Endothelial cell (in vitro differentiated cells): ENCODE measurements around the gene TSKS. TPM values are rescaled to one million over a fixed set of nuclear protein-coding genes. Genes with fewer than 3 reads are reported as not detected.
A peak's percentile ranks its signal among the peaks of the same experiment; 100 is the strongest.

Experiments
- DNase-seq: peaks from one replicate; pipeline ENCODE4 v3.0.0; 2021; ENCODE audit warnings: low spot score
- H3K27ac Mint-ChIP-seq: one replicate; pipeline ENCODE4 v1.8.0; 2021; ENCODE audit warnings: mixed read lengths, inconsistent platforms; ENCODE audit not compliant: unreplicated experiment
- H3K27me3 Mint-ChIP-seq: one replicate; pipeline ENCODE4 v1.8.0; 2021; ENCODE audit warnings: mild to moderate bottlenecking, moderate library complexity, mixed read lengths, inconsistent platforms; ENCODE audit not compliant: unreplicated experiment
- H3K36me3 Mint-ChIP-seq: one replicate; pipeline ENCODE4 v1.8.0; 2021; ENCODE audit warnings: mild to moderate bottlenecking, low read depth, mixed read lengths, inconsistent platforms; ENCODE audit not compliant: unreplicated experiment
- H3K4me1 Mint-ChIP-seq: one replicate; pipeline ENCODE4 v1.8.0; 2021; ENCODE audit warnings: mild to moderate bottlenecking, mixed read lengths, inconsistent platforms; ENCODE audit not compliant: unreplicated experiment
- H3K4me3 Mint-ChIP-seq: one replicate; pipeline ENCODE4 v1.8.0; 2021; ENCODE audit warnings: mild to moderate bottlenecking, mixed read lengths, inconsistent platforms; ENCODE audit not compliant: unreplicated experiment
- H3K9me3 Mint-ChIP-seq: one replicate; pipeline ENCODE4 v1.8.0; 2021; ENCODE audit warnings: mixed read lengths, inconsistent platforms; ENCODE audit not compliant: unreplicated experiment
- total RNA-seq: library from RNA; stranded (reverse); fragmentation: NEBNext Ultra II Directional; extraction: Animal tissue kit (Norgen Biotek cat#: 25700); gene quantifications from one replicate; pipeline ENCODE4 v1.2.1, GENCODE V29; 2021; ENCODE audit not compliant: unreplicated experiment
- TF ChIP-seq, protein P1 (sequence below): fragments of 200-600 bp; sonication (generic); IDR thresholded peaks from one replicate; pipeline ENCODE4 v1.5.0; 2021; ENCODE audit warnings: antibody characterized with exemption; ENCODE audit not compliant: unreplicated experiment

The TSKS gene
- total RNA-seq, 1 donor from 2014 or later, result not detected

- TF ChIP-seq, protein P1, sequence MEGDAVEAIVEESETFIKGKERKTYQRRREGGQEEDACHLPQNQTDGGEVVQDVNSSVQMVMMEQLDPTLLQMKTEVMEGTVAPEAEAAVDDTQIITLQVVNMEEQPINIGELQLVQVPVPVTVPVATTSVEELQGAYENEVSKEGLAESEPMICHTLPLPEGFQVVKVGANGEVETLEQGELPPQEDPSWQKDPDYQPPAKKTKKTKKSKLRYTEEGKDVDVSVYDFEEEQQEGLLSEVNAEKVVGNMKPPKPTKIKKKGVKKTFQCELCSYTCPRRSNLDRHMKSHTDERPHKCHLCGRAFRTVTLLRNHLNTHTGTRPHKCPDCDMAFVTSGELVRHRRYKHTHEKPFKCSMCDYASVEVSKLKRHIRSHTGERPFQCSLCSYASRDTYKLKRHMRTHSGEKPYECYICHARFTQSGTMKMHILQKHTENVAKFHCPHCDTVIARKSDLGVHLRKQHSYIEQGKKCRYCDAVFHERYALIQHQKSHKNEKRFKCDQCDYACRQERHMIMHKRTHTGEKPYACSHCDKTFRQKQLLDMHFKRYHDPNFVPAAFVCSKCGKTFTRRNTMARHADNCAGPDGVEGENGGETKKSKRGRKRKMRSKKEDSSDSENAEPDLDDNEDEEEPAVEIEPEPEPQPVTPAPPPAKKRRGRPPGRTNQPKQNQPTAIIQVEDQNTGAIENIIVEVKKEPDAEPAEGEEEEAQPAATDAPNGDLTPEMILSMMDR, result no peak
- H3K9me3 Mint-ChIP-seq, result no peaks in the 10 kb centered on the region
- DNase-seq, result peak; percentile 94
- peak overlapping the region; percentile 80 for H3K4me3 Mint-ChIP-seq
- H3K36me3 Mint-ChIP-seq, result peaks cover 10% of the 10 kb centered on the region
- H3K4me1 Mint-ChIP-seq, result peaks cover 24% of the 10 kb centered on the region
- peaks cover 29% of the 10 kb centered on the region for H3K27me3 Mint-ChIP-seq
- H3K27ac Mint-ChIP-seq, result peak overlapping the region; percentile 41
Measured at GRCh38 chr19:49808711-49809159, 45.6 kb upstream of the TSKS start.

GRCh38 chr19:49807904-49808675, 45.0 kb upstream of the TSKS start:
- Mint-ChIP-seq H3K4me1 (peaks cover 24% of the 10 kb centered on the region), H3K4me3 (peak overlapping the region; percentile 56), H3K9me3 (no peaks in the 10 kb centered on the region), H3K27ac (peak overlapping the region; percentile 20), H3K36me3 (peaks cover 17% of the 10 kb centered on the region), H3K27me3 (peaks cover 28% of the 10 kb centered on the region)
- no peak for DNase-seq
- TF ChIP-seq, protein P1, result no peak

DNA sequence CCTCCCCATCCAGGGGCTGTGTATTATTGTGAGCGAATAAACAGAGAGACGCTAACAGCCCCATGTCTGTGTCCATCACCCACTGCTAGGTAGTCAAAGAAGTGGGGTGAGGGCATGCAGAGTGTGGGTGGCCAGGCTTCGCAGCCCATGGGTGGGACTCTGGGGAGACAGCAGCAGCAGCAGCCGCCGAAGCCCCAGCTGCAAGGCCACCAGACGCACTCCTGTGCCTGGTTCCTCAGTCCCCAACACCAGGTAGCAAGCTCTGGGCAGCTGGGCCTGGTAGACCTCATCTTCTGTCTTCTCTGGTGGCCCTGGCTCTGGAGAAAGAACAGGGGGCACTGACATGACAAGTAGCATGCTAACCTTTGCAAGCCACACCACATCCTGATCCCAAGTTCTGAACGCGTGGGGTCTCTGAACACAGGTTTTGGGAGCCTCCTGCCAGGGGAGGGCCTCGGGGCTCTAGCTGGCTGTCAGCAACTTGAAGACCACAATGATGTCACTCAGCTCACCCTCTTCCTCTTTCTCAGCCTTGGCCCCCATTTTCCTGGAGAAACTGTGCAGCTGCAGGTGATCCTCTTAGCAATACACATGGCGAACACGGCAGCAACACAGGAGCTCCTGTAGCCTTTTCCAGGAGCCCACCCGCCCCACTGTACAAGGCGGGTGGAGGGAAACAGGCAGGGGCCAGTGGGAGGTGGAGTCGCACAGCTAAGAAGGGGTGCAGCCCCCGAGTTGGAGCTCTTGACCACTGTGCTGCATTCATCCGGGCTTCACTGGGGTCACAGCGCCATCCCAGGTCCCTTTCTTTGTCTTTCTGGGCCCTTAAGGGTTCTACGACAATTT, 44.2 kb upstream of the TSKS start:
- H3K27ac Mint-ChIP-seq, result peak overlapping the region; percentile 20

DNA sequence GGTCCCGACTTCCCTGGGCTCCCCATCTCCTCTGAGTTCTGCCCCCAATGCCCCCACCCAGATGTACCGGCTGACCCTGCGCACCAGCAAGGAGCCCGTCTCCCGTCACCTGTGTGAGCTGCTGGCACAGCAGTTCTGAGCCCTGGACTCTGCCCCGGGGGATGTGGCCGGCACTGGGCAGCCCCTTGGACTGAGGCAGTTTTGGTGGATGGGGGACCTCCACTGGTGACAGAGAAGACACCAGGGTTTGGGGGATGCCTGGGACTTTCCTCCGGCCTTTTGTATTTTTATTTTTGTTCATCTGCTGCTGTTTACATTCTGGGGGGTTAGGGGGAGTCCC, 43.5 kb upstream of the TSKS start:
- peak overlapping the region; percentile 74 for H3K27ac Mint-ChIP-seq
- H3K9me3 Mint-ChIP-seq, result no peaks in the 10 kb centered on the region
- peaks cover 21% of the 10 kb centered on the region for H3K27me3 Mint-ChIP-seq
- peaks cover 16% of the 10 kb centered on the region for H3K4me1 Mint-ChIP-seq
- peaks cover 26% of the 10 kb centered on the region for H3K36me3 Mint-ChIP-seq
- no peak for DNase-seq
- peak overlapping the region; percentile 76 for H3K4me3 Mint-ChIP-seq
- TF ChIP-seq, protein P1, result no peak

More for the DNA sequence above, 44.2 kb upstream of the TSKS start:
- DNase-seq, result no peak
- peaks cover 23% of the 10 kb centered on the region for H3K36me3 Mint-ChIP-seq
- TF ChIP-seq, protein P1, result no peak
- peak overlapping the region; percentile 56 for H3K4me3 Mint-ChIP-seq
- H3K4me1 Mint-ChIP-seq, result peaks cover 18% of the 10 kb centered on the region
- H3K27me3 Mint-ChIP-seq, result peaks cover 27% of the 10 kb centered on the region
- H3K9me3 Mint-ChIP-seq, result no peaks in the 10 kb centered on the region
